ENCODE results near the gene PI4KA.

GRCh38 chr22:20674998-20675397, 183.6 kb downstream of the PI4KA start:
- TF ChIP-seq TSHZ2 (CRISPR knock-in tag; IDR thresholded peaks at IDR 0.05) = no peak
- no peak for TF ChIP-seq ZFP3 (CRISPR knock-in tag; IDR thresholded peaks at IDR 0.05)
- no peak for TF ChIP-seq ZNF70 (CRISPR knock-in tag; IDR thresholded peaks at IDR 0.05)
- TF ChIP-seq ARNTL (CRISPR knock-in tag; IDR thresholded peaks at IDR 0.05; ENCODE audit: borderline replicate concordance, low read depth) = no peak
- TF ChIP-seq PATZ1 (CRISPR knock-in tag; IDR thresholded peaks at IDR 0.05; ENCODE audit: borderline replicate concordance) = no peak

All from SK-N-SH treated with all-trans-retinoic acid at 6 μM for 48 hours (cell line).